GM12891 (cell line): Measurements from ENCODE around the gene CARD14.

Experiments
- PAX5 ChIP-seq: IDR thresholded peaks from 2 replicates; pipeline ENCODE4 v1.6.1; 2011; ENCODE audit warnings: low read length, moderate library complexity, mild to moderate bottlenecking; ENCODE audit not compliant: insufficient read depth, severe bottlenecking
- POLR2A ChIP-seq: IDR thresholded peaks from 2 replicates; pipeline ENCODE4 v1.6.1; 2011; ENCODE audit warnings: low read depth, low read length, control low read depth
- SPI1 ChIP-seq: IDR thresholded peaks from 2 replicates; pipeline ENCODE4 v1.6.1; 2011; ENCODE audit warnings: low read depth, low read length, control low read depth
- TAF1 ChIP-seq: IDR thresholded peaks from 2 replicates; pipeline ENCODE4 v1.6.1; 2011; ENCODE audit warnings: low read depth, low read length, control low read depth

DNA sequence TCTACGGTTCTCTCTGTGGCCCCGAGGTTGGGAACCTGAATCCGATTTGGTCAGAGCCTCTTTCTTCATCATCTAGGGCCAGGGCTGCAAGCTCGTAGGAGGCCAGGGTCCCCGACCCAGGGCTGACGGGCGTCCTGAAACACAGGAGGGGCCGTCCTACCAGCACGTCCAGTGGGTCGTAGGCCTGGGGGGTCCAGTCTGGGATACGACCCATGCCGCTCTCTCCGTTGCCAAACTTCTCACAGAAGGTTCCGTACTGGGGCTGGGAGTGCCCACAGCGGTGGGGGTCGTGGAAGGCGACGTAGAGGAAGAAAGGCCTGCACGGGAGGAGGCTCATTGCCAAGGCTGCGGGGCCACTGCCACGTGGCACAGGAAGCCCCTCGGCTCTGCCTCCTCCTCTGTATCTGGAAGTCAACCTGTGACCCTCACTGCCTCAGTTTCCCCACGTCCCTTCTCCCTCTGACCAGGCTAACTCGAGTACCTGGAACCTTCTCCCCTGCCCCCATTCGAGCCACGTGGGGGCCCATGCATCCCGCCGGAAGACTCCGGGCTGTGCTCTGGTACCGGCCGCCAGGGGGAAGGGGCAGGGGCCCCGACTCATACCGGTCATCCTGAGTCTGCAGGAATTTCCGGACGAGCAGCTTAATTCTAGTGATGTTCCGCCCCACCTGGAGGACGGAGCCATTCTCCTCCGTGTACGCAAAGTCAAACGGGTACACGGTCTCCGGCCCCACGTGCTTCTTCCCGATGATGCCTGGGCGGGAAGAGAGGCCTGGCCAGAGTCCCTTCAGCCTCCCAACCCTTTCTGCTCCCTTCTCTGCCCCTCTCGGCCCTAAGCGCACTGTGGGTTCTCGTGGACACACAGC lies 44.4 kb downstream of the CARD14 start:
- TF ChIP-seq PAX5 (no peak), POLR2A (no peak), SPI1 (no peak), TAF1 (no peak)
